Testis (tissue), 3 donors: ENCODE data around the gene SLC27A3. TPM values are rescaled to one million over a fixed set of nuclear protein-coding genes. Genes with fewer than 3 reads are reported as not detected.

Experiments used
- DNase-seq: peaks from one replicate; pipeline ENCODE4 v3.0.0-alpha.2; 2019
- H3K27ac ChIP-seq, 2 donors: fragments of 200-600 bp; sonication (generic); one replicate each; pipeline ENCODE4 v1.5.1; 2019
- H3K27me3 ChIP-seq: fragments of 200-600 bp; sonication (generic); one replicate; pipeline ENCODE4 v1.5.1; 2019
- H3K36me3 ChIP-seq: fragments of 200-600 bp; sonication (generic); one replicate; pipeline ENCODE4 v1.5.1; 2017; ENCODE audit warnings: low read depth; ENCODE audit errors: missing control alignments
- H3K4me1 ChIP-seq: fragments of 200-600 bp; sonication (generic); one replicate; pipeline ENCODE4 v1.5.1; 2019
- H3K4me3 ChIP-seq, 2 donors: fragments of 200-600 bp; sonication (generic); one replicate each; pipeline ENCODE4 v1.5.1; 2017 to 2019
- H3K9me3 ChIP-seq: fragments of 200-600 bp; sonication (generic); one replicate; pipeline ENCODE4 v1.5.1; 2017
- CTCF ChIP-seq, 3 experiments: fragments of 450-650 bp in 2 of 3; fragments of 200-600 bp in 1 of 3; sonication (generic) in 1 of 3; IDR thresholded peaks; one replicate each; pipeline ENCODE4 v1.5.1; 2016 to 2019; ENCODE audit warnings: antibody characterized with exemption in 3 of 3, mild to moderate bottlenecking in 2 of 3, moderate library complexity in 1 of 3
- POLR2A ChIP-seq: fragments of 450-650 bp; IDR thresholded peaks from one replicate; pipeline ENCODE4 v1.6.1; 2017; ENCODE audit warnings: antibody characterized with exemption, mild to moderate bottlenecking, moderate library complexity
- WGBS, 2 donors: methylation state at CpG; one replicate each; pipeline ENCODE4 v1.1.5; 2018; 5-methylcytosine and 5-hydroxymethylcytosine counted together
- intact Hi-C: fragments of 100-400 bp; cut with DNase I; formaldehyde crosslinking; loops from one replicate; pipeline ENCODE4 v1.15.1; 2023; ENCODE audit warnings: low total_unique reads
- polyA plus RNA-seq: library from polyadenylated mRNA; stranded (reverse); fragments of 350-450 nt; fragmentation: Illumina TruSeq; extraction: RNeasy Lipid Tissue Mini Kit (QIAGEN cat#74804); gene quantifications from one replicate; pipeline ENCODE4 v1.2.3, GENCODE V29; 2014; ENCODE audit warnings: low read depth, low replicate concordance; ENCODE audit not compliant: insufficient read depth
- total RNA-seq, 2 donors: library from RNA; depleted of rRNA; stranded (reverse); fragments of >200 nt; gene quantifications; one replicate each; pipeline ENCODE4 v1.2.3, GENCODE V29; 2016

The SLC27A3 gene
- total and polyA plus RNA-seq, 3 donors from 2014 or later, result 38.5 to 83.3 (median 54.9) TPM

- no peak for TF ChIP-seq POLR2A
- no peak for TF ChIP-seq CTCF (IDR thresholded peaks at IDR 0.05)
- Histone ChIP-seq H3K9me3 (no peaks in the 10 kb centered on the region), H3K4me1 (peaks cover 19% of the 10 kb centered on the region), H3K27me3 (no peaks in the 10 kb centered on the region), H3K4me3 (peak overlapping the region; percentile 4 to 22), H3K36me3 (no peaks in the 10 kb centered on the region), H3K27ac (peak overlapping the region; percentile 67 to 85)
- intact Hi-C loops, result loop anchor here (10.0 kb wide), 1 partner anchor 154 kb away; the partner anchor contains the start of gene DENND4B
- WGBS, 2 donors, result 72 to 73% methylated on average over 9 of the region's 9 CpGs
- DNase-seq, result no peak
Measured at GRCh38 chr1:153790966-153791647, 15.9 kb downstream of the SLC27A3 start.

GRCh38 chr1:153791648-153792253, 16.5 kb downstream of the SLC27A3 start:
- intact Hi-C loops, result loop anchor here (10.0 kb wide), 1 partner anchor 153 kb away; the partner anchor contains the start of gene DENND4B
- no peak for DNase-seq
- WGBS, 2 donors, result 86 to 93% methylated on average over 16 of the region's 16 CpGs
- Histone ChIP-seq H3K27ac (peak overlapping the region in 1 of 2 donors; percentile 85), H3K4me1 (peaks cover 19% of the 10 kb centered on the region), H3K9me3 (no peaks in the 10 kb centered on the region), H3K4me3 (no peak overlapping the region), H3K36me3 (no peaks in the 10 kb centered on the region), H3K27me3 (no peaks in the 10 kb centered on the region)
- TF ChIP-seq CTCF (IDR thresholded peaks at IDR 0.05), result no peak
- TF ChIP-seq POLR2A, result no peak

GRCh38 chr1:153792631-153793041, 17.4 kb downstream of the SLC27A3 start:
- H3K27ac ChIP-seq, result no peak overlapping the region
- H3K4me3 ChIP-seq, result no peak overlapping the region
- no peaks in the 10 kb centered on the region for H3K27me3 ChIP-seq
- peaks cover 19% of the 10 kb centered on the region for H3K4me1 ChIP-seq
- intact Hi-C loops, result loop anchor here (10.0 kb wide), 1 partner anchor 152 kb away; the partner anchor contains the start of gene DENND4B
- DNase-seq, result no peak
- no peaks in the 10 kb centered on the region for H3K9me3 ChIP-seq
- TF ChIP-seq POLR2A (no peak), CTCF (IDR thresholded peaks at IDR 0.05) (no peak)
- 88 to 90% methylated on average over 11 of the region's 11 CpGs for WGBS, 2 donors
- H3K36me3 ChIP-seq, result no peaks in the 10 kb centered on the region

- Histone ChIP-seq H3K36me3 (no peaks in the 10 kb centered on the region), H3K4me3 (no peak overlapping the region), H3K9me3 (no peaks in the 10 kb centered on the region), H3K27me3 (no peaks in the 10 kb centered on the region), H3K27ac (no peak overlapping the region), H3K4me1 (peaks cover 13% of the 10 kb centered on the region)
- TF ChIP-seq CTCF (IDR thresholded peaks at IDR 0.05) (no peak), POLR2A (no peak)
- DNase-seq, result no peak
- intact Hi-C loops, result loop anchor here (10.0 kb wide), 1 partner anchor 151 kb away; the partner anchor contains the start of gene DENND4B
- 83 to 87% methylated on average over 7 to 9 of the region's 9 CpGs for WGBS, 2 donors
Measured at GRCh38 chr1:153793261-153793972, 18.2 kb downstream of the SLC27A3 start.
